ENCODE data around the gene ADAMTSL2.

ADAMTSL2 gene

GRCh38 chr9:133580419-133580738 lies 45.9 kb downstream of the ADAMTSL2 start:
- ATAC-seq: no peak
- TF ChIP-seq ZFP30 (CRISPR knock-in tag; IDR thresholded peaks at IDR 0.05) (no peak), ARNTL (CRISPR knock-in tag; IDR thresholded peaks at IDR 0.05; ENCODE audit: borderline replicate concordance, low read depth) (no peak), CREB5 (CRISPR knock-in tag; IDR thresholded peaks at IDR 0.05; ENCODE audit: low read depth) (no peak), OSR1 (CRISPR knock-in tag; IDR thresholded peaks at IDR 0.05) (no peak), CSDC2 (CRISPR knock-in tag; IDR thresholded peaks at IDR 0.05) (no peak), ZNF565 (CRISPR knock-in tag; conservative IDR thresholded peaks at IDR 0.05; ENCODE audit: low read depth) (no peak), ZNF8 (CRISPR knock-in tag; IDR thresholded peaks at IDR 0.05) (no peak), PPARA (CRISPR knock-in tag; IDR thresholded peaks at IDR 0.05; ENCODE audit: borderline replicate concordance) (no peak), CSRNP3 (CRISPR knock-in tag; IDR thresholded peaks at IDR 0.05) (no peak), ZC3H10 (CRISPR knock-in tag; IDR thresholded peaks at IDR 0.05) (no peak), PATZ1 (CRISPR knock-in tag; IDR thresholded peaks at IDR 0.05; ENCODE audit: borderline replicate concordance) (no peak), POU6F1 (CRISPR knock-in tag; IDR thresholded peaks at IDR 0.05; ENCODE audit: borderline replicate concordance, low read depth) (no peak), RARB (CRISPR knock-in tag; IDR thresholded peaks at IDR 0.05) (no peak), TSHZ2 (CRISPR knock-in tag; IDR thresholded peaks at IDR 0.05) (no peak), GLIS3 (CRISPR knock-in tag; IDR thresholded peaks at IDR 0.05) (no peak), ZFP3 (CRISPR knock-in tag; IDR thresholded peaks at IDR 0.05) (no peak), SNAI2 (CRISPR knock-in tag; IDR thresholded peaks at IDR 0.05) (no peak), BACH2 (CRISPR knock-in tag; IDR thresholded peaks at IDR 0.05; ENCODE audit: borderline replicate concordance) (no peak), TCF4 (CRISPR knock-in tag; IDR thresholded peaks at IDR 0.05; ENCODE audit: borderline replicate concordance) (no peak)

GRCh38 chr9:133581011-133581410 lies 46.5 kb downstream of the ADAMTSL2 start:
- TF ChIP-seq ZNF70 (CRISPR knock-in tag; IDR thresholded peaks at IDR 0.05): no peak
- TF ChIP-seq CSDC2 (CRISPR knock-in tag; IDR thresholded peaks at IDR 0.05): no peak
- no peak for TF ChIP-seq TCF4 (CRISPR knock-in tag; IDR thresholded peaks at IDR 0.05; ENCODE audit: borderline replicate concordance)
- TF ChIP-seq ZFP3 (CRISPR knock-in tag; IDR thresholded peaks at IDR 0.05): no peak
- no peak for TF ChIP-seq CSRNP3 (CRISPR knock-in tag; IDR thresholded peaks at IDR 0.05)
- TF ChIP-seq POU6F1 (CRISPR knock-in tag; IDR thresholded peaks at IDR 0.05; ENCODE audit: borderline replicate concordance, low read depth): no peak
- TF ChIP-seq SNAI2 (CRISPR knock-in tag; IDR thresholded peaks at IDR 0.05): no peak
- TF ChIP-seq ARNTL (CRISPR knock-in tag; IDR thresholded peaks at IDR 0.05; ENCODE audit: borderline replicate concordance, low read depth): no peak
- no peak for TF ChIP-seq BACH2 (CRISPR knock-in tag; IDR thresholded peaks at IDR 0.05; ENCODE audit: borderline replicate concordance)
- TF ChIP-seq ZFP30 (CRISPR knock-in tag; IDR thresholded peaks at IDR 0.05): no peak
- TF ChIP-seq ZNF8 (CRISPR knock-in tag; IDR thresholded peaks at IDR 0.05): no peak
- TF ChIP-seq ZNF565 (CRISPR knock-in tag; conservative IDR thresholded peaks at IDR 0.05; ENCODE audit: low read depth): no peak
- TF ChIP-seq PPARA (CRISPR knock-in tag; IDR thresholded peaks at IDR 0.05; ENCODE audit: borderline replicate concordance): no peak
- TF ChIP-seq GLIS3 (CRISPR knock-in tag; IDR thresholded peaks at IDR 0.05): no peak
- no peak for TF ChIP-seq ESRRG (CRISPR knock-in tag; IDR thresholded peaks at IDR 0.05)
- no peak for ATAC-seq
